Astrocyte (in vitro differentiated cells and primary cell): Measurements from ENCODE around the gene FITM2. TPM values are rescaled to one million over a fixed set of nuclear protein-coding genes. Genes with fewer than 3 reads are reported as not detected.
"Not testable (repeated sequence)": the region's sequence is repeated elsewhere in the genome, so short reads cannot be mapped to it uniquely, and the experiment has no call there.

ENCODE experiments used
- DNase-seq: peaks from one replicate; pipeline ENCODE4 v3.0.0-alpha.2; 2010; ENCODE audit warnings: low read depth
- FAIRE-seq: peaks from 2 replicates; lab custom pipeline; 2011; peaks lifted over from hg19 to GRCh38; lab: Jason Lieb, UNC
- H2AFZ ChIP-seq: 2 replicates; pipeline ENCODE4 v1.6.0; 2012; ENCODE audit warnings: low read depth, low read length, inconsistent platforms
- H3K27ac ChIP-seq: 2 replicates; pipeline ENCODE4 v1.5.1; 2011; ENCODE audit warnings: low read depth, low read length, inconsistent platforms
- H3K27me3 ChIP-seq: 2 replicates; pipeline ENCODE4 v1.6.0; 2011; ENCODE audit warnings: low read length, inconsistent platforms; ENCODE audit not compliant: insufficient read depth
- H3K36me3 ChIP-seq: 2 replicates; pipeline ENCODE4 v1.5.1; 2011; ENCODE audit warnings: low read length, inconsistent platforms; ENCODE audit not compliant: insufficient read depth
- H3K4me1 ChIP-seq: 2 replicates; pipeline ENCODE4 v1.5.1; 2011; ENCODE audit warnings: low read length, inconsistent platforms; ENCODE audit not compliant: insufficient read depth
- H3K4me2 ChIP-seq: 2 replicates; pipeline ENCODE4 v1.6.0; 2012; ENCODE audit warnings: low read length, inconsistent platforms
- H3K4me3 ChIP-seq: 2 replicates; pipeline ENCODE4 v1.5.1; 2011; ENCODE audit warnings: low read depth, mild to moderate bottlenecking, low read length, inconsistent platforms; ENCODE audit not compliant: insufficient read depth
- H3K79me2 ChIP-seq: 2 replicates; pipeline ENCODE4 v1.6.0; 2012; ENCODE audit warnings: mild to moderate bottlenecking, low read length, inconsistent platforms; ENCODE audit not compliant: insufficient read depth
- H3K9ac ChIP-seq: 2 replicates; pipeline ENCODE4 v1.6.0; 2012; ENCODE audit warnings: mild to moderate bottlenecking, low read length, inconsistent platforms
- H3K9me3 ChIP-seq: 2 replicates; pipeline ENCODE4 v1.5.1; 2012; ENCODE audit warnings: low read depth, mild to moderate bottlenecking, low read length, inconsistent platforms; ENCODE audit not compliant: insufficient read depth
- H4K20me1 ChIP-seq: 2 replicates; pipeline ENCODE4 v1.6.0; 2012; ENCODE audit warnings: low read length, inconsistent platforms; ENCODE audit not compliant: insufficient read depth
- H3K27ac Mint-ChIP-seq: one replicate; pipeline ENCODE4 v1.8.0; 2021; ENCODE audit warnings: mild to moderate bottlenecking, mixed read lengths; ENCODE audit not compliant: unreplicated experiment
- H3K27me3 Mint-ChIP-seq: one replicate; pipeline ENCODE4 v1.8.0; 2021; ENCODE audit warnings: low read depth, mixed read lengths; ENCODE audit not compliant: unreplicated experiment
- H3K36me3 Mint-ChIP-seq: one replicate; pipeline ENCODE4 v1.8.0; 2021; ENCODE audit warnings: low read depth, mixed read lengths; ENCODE audit not compliant: unreplicated experiment
- H3K4me1 Mint-ChIP-seq: one replicate; pipeline ENCODE4 v1.8.0; 2021; ENCODE audit warnings: low read depth, mixed read lengths; ENCODE audit not compliant: unreplicated experiment
- H3K4me3 Mint-ChIP-seq: one replicate; pipeline ENCODE4 v1.8.0; 2021; ENCODE audit warnings: mild to moderate bottlenecking, moderate library complexity, mixed read lengths; ENCODE audit not compliant: unreplicated experiment
- H3K9me3 Mint-ChIP-seq: one replicate; pipeline ENCODE4 v1.8.0; 2021; ENCODE audit warnings: mild to moderate bottlenecking, mixed read lengths; ENCODE audit not compliant: unreplicated experiment
- EZH2 ChIP-seq: IDR thresholded peaks from 2 replicates; pipeline ENCODE4 v1.6.1; 2012; ENCODE audit warnings: mild to moderate bottlenecking, low read length, inconsistent platforms; ENCODE audit not compliant: insufficient read depth
- total RNA-seq: library from RNA; stranded (reverse); gene quantifications from 2 replicates; pipeline ENCODE4 v1.2.1, GENCODE V29; 2021
- TF ChIP-seq, protein P1 (sequence below): IDR thresholded peaks from 2 replicates; pipeline ENCODE4 v1.5.1; 2011; ENCODE audit warnings: low read depth, mild to moderate bottlenecking, inconsistent platforms, low read length, moderate library complexity; ENCODE audit not compliant: insufficient read depth

Gene FITM2
- total RNA-seq, 1 donor from 2014 or later = 6.3 TPM

DNA sequence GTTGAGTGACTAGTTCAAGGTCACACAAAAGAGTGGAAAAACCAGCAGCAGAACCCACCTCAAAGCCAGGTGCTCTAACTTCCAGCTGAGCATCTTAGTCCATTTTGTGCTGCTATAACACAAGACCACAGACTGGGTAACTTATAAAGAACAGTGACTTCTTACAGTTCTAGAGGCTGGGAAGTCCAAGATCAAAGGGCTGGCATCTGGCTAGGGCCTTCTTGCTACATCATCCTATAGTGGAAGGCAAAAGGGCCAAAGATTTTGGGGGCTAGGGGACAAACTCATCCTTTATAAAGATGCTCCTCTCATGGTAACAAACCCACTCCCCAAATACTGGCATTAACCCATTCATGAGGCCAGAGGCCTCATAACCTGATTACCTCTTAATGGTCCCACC, 9.7 kb downstream of the FITM2 start:
- Histone ChIP-seq H3K4me3 (no peak overlapping the region), H4K20me1 (peaks cover 6% of the 10 kb centered on the region), H2AFZ (no peak overlapping the region), H3K27me3 (no peaks in the 10 kb centered on the region), H3K79me2 (no peaks in the 10 kb centered on the region), H3K4me1 (no peaks in the 10 kb centered on the region), H3K36me3 (no peaks in the 10 kb centered on the region), H3K9ac (no peak overlapping the region), H3K27ac (no peak overlapping the region), H3K4me2 (no peak overlapping the region), H3K9me3 (no peaks in the 10 kb centered on the region)
- peaks cover 2% of the 10 kb centered on the region for H3K4me1 Mint-ChIP-seq
- peaks cover 2% of the 10 kb centered on the region for H3K36me3 Mint-ChIP-seq
- FAIRE-seq (no peak), DNase-seq (no peak)
- no peak overlapping the region for H3K27ac Mint-ChIP-seq
- no peak overlapping the region for H3K4me3 Mint-ChIP-seq
- no peaks in the 10 kb centered on the region for H3K27me3 Mint-ChIP-seq
- TF ChIP-seq EZH2 = no peak
- TF ChIP-seq, protein P1, sequence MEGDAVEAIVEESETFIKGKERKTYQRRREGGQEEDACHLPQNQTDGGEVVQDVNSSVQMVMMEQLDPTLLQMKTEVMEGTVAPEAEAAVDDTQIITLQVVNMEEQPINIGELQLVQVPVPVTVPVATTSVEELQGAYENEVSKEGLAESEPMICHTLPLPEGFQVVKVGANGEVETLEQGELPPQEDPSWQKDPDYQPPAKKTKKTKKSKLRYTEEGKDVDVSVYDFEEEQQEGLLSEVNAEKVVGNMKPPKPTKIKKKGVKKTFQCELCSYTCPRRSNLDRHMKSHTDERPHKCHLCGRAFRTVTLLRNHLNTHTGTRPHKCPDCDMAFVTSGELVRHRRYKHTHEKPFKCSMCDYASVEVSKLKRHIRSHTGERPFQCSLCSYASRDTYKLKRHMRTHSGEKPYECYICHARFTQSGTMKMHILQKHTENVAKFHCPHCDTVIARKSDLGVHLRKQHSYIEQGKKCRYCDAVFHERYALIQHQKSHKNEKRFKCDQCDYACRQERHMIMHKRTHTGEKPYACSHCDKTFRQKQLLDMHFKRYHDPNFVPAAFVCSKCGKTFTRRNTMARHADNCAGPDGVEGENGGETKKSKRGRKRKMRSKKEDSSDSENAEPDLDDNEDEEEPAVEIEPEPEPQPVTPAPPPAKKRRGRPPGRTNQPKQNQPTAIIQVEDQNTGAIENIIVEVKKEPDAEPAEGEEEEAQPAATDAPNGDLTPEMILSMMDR = no peak
- no peaks in the 10 kb centered on the region for H3K9me3 Mint-ChIP-seq

GRCh38 chr20:44299011-44299535, 11.9 kb downstream of the FITM2 start:
- DNase-seq, H3K27me3 Mint-ChIP-seq, H4K20me1 ChIP-seq, H2AFZ ChIP-seq, H3K27ac ChIP-seq, H3K9me3 ChIP-seq, H3K36me3 ChIP-seq, H3K4me1 Mint-ChIP-seq, H3K27me3 ChIP-seq, H3K4me3 Mint-ChIP-seq, H3K9ac ChIP-seq, H3K4me1 ChIP-seq, H3K4me2 ChIP-seq, FAIRE-seq, H3K9me3 Mint-ChIP-seq, H3K4me3 ChIP-seq, H3K79me2 ChIP-seq, H3K27ac Mint-ChIP-seq, H3K36me3 Mint-ChIP-seq: not testable (repeated sequence)

DNA sequence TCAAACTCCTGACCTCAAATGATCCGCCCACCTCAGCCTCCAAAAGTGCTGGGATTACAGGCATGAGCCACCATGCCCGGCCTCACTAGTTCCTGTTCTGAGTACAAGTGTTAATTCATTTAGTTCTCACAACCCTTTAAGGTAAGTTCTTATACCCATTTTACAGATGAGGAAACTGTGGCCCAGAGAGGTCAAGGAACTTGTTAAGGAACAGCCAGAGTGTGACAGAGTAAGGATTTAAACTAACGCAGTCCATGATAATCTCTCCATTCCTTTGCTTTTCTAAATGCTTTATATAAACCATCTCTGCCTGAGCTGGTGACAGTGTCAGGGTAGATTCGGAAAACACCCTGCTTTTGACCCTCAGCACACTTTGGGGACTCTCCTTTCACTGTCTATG, 13.3 kb downstream of the FITM2 start:
- H3K4me1 ChIP-seq = no peaks in the 10 kb centered on the region

More for the DNA sequence above, 13.3 kb downstream of the FITM2 start:
- H3K9ac ChIP-seq = no peak overlapping the region
- no peaks in the 10 kb centered on the region for H3K27me3 ChIP-seq
- DNase-seq (no peak), FAIRE-seq (no peak)
- H3K9me3 ChIP-seq = no peaks in the 10 kb centered on the region
- no peak overlapping the region for H3K27ac ChIP-seq
- Mint-ChIP-seq H3K27me3 (no peaks in the 10 kb centered on the region), H3K4me1 (peaks cover 2% of the 10 kb centered on the region), H3K36me3 (peaks cover 2% of the 10 kb centered on the region), H3K4me3 (no peak overlapping the region), H3K9me3 (no peaks in the 10 kb centered on the region), H3K27ac (no peak overlapping the region)
- no peak overlapping the region for H2AFZ ChIP-seq
- H3K4me2 ChIP-seq = no peak overlapping the region
- no peaks in the 10 kb centered on the region for H3K36me3 ChIP-seq
- H4K20me1 ChIP-seq = peaks cover 6% of the 10 kb centered on the region
- TF ChIP-seq, protein P1 = no peak
- no peak for TF ChIP-seq EZH2
- H3K79me2 ChIP-seq = no peaks in the 10 kb centered on the region
- no peak overlapping the region for H3K4me3 ChIP-seq
